Measurements from ENCODE around the gene PNMA1. TPM values are rescaled to one million over a fixed set of nuclear protein-coding genes. Genes with fewer than 3 reads are reported as not detected.

The PNMA1 gene
- total RNA-seq, 2 experiments from 2014 or later = 6.0 to 14.5 TPM

- Histone ChIP-seq H3K36me3 (ENCODE audit: insufficient read depth, low read length) (peaks cover 31% of the 10 kb centered on the region; the same call in 1 of the 2 replicates), H4K20me1 (ENCODE audit: insufficient read depth, low read length) (peaks cover 37% of the 10 kb centered on the region), H3K9me2 (ENCODE audit: insufficient read depth, low read length) (no peaks in the 10 kb centered on the region), H2AFZ (ENCODE audit: low read length) (no peak overlapping the region), H3K27ac (ENCODE audit: low read depth, low read length, poor library complexity, severe bottlenecking) (peak overlapping the region; percentile 88), H3K79me2 (ENCODE audit: insufficient read depth, low read depth, low read length) (peaks cover 94% of the 10 kb centered on the region), H3K4me1 (ENCODE audit: insufficient read depth, low read length, poor library complexity, severe bottlenecking) (peaks cover 77% of the 10 kb centered on the region), H3K4me3 (ENCODE audit: low read depth, low read length, poor library complexity, severe bottlenecking) (peak overlapping the region; percentile 78), H3K9me3 (ENCODE audit: low read length) (no peaks in the 10 kb centered on the region), H3K4me2 (ENCODE audit: low read length) (peak overlapping the region; percentile 99)
- no peak for TF ChIP-seq CTCF (conservative IDR thresholded peaks at IDR 0.05; ENCODE audit: low read length)
- no peak for TF ChIP-seq EZH2phosphoT487 (IDR thresholded peaks at IDR 0.05; ENCODE audit: borderline replicate concordance, low read depth, low read length)
- CTCF ChIA-PET (ENCODE audit: unreplicated experiment) = interaction anchor here (1.4 to 2.0 kb wide), 3 partner anchors 15 to 30 kb away, joined by 3 to 10 read pairs (median 7); no protein-coding TSS in a partner anchor
- intact Hi-C loops (cut with micrococcal nuclease; ENCODE audit: unreplicated experiment) = no loop called here
- POLR2A ChIA-PET = interaction anchor here (0.6 to 7.5 kb wide), 8 partner anchors 9 to 29 kb away, joined by 3 to 53 read pairs (median 4); no protein-coding TSS in a partner anchor
- BruUV-seq (replicated peaks) = no TSS peak
- DNase-seq (ENCODE audit: low spot score) = peak; percentile 66
Observed at GRCh38 chr14:73759183-73759713, 45.1 kb upstream of the PNMA1 start.

- no peaks in the 10 kb centered on the region for H3K9me2 ChIP-seq (ENCODE audit: insufficient read depth, low read length)
- DNase-seq (ENCODE audit: low spot score) = peak; percentile 85
- ChIA-PET CTCF (ENCODE audit: unreplicated experiment) (interaction anchor here (1.1 to 2.0 kb wide), 3 partner anchors 15 to 29 kb away, joined by 5 to 10 read pairs (median 7); no protein-coding TSS in a partner anchor), POLR2A (interaction anchor here (0.6 to 7.5 kb wide), 7 partner anchors 9 to 29 kb away, joined by 3 to 53 read pairs (median 4); no protein-coding TSS in a partner anchor)
- no peaks in the 10 kb centered on the region for H3K9me3 ChIP-seq (ENCODE audit: low read length)
- H3K27ac ChIP-seq (ENCODE audit: low read depth, low read length, poor library complexity, severe bottlenecking) = peak overlapping the region; percentile 88
- no TSS peak for BruUV-seq (replicated peaks)
- no peak for TF ChIP-seq EZH2phosphoT487 (IDR thresholded peaks at IDR 0.05; ENCODE audit: borderline replicate concordance, low read depth, low read length)
- TF ChIP-seq CTCF (conservative IDR thresholded peaks at IDR 0.05; ENCODE audit: low read length) = peak; percentile 82
- intact Hi-C loops (cut with micrococcal nuclease; ENCODE audit: unreplicated experiment) = loop anchor here (1.0 kb wide), 2 partner anchors 28 to 30 kb away; no protein-coding TSS in a partner anchor
- no peak overlapping the region for H2AFZ ChIP-seq (ENCODE audit: low read length)
- H3K36me3 ChIP-seq (ENCODE audit: insufficient read depth, low read length) = peaks cover 34% of the 10 kb centered on the region; the same call in 1 of the 2 replicates
- peak overlapping the region; percentile 78 for H3K4me3 ChIP-seq (ENCODE audit: low read depth, low read length, poor library complexity, severe bottlenecking)
- H3K4me2 ChIP-seq (ENCODE audit: low read length) = peak overlapping the region; percentile 99
- H3K4me1 ChIP-seq (ENCODE audit: insufficient read depth, low read length, poor library complexity, severe bottlenecking) = peaks cover 77% of the 10 kb centered on the region
- peaks cover 43% of the 10 kb centered on the region for H4K20me1 ChIP-seq (ENCODE audit: insufficient read depth, low read length)
- peaks cover 94% of the 10 kb centered on the region for H3K79me2 ChIP-seq (ENCODE audit: insufficient read depth, low read depth, low read length)
Observed at GRCh38 chr14:73758392-73759182, 44.4 kb upstream of the PNMA1 start.
